ENCODE data around the gene SNTB2. TPM values are rescaled to one million over a fixed set of nuclear protein-coding genes. Genes with fewer than 3 reads are reported as not detected.

The SNTB2 gene
- total and polyA plus RNA-seq, 2 of the 8 experiments (the other 6 are each of a cell fraction or from before 2014, with no cell fraction given) = 6.0 to 16.1 TPM

DNA sequence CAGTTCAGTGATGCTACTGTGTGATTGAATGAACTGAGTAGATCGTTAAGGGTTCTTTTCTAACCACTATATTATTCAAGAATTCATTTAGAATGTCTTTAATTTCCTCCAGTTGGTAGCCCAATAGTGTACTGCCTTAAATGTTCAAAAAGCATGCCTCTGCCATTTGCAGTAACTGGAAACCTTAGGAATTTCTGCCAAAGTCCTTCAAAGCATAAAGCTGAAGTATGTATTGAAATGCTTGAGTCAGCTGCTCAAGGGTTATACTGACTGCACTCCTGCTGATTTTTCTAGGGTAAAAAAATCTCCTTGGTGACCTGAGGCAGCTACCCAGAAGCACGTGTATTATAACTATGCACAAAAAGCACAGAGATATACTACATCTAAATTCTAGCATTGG lies 56.5 kb downstream of the SNTB2 start:
- Histone ChIP-seq H2AFZ (ENCODE audit: low read length) (no peak overlapping the region), H3K9ac (replicated peaks in 1 of 4; ENCODE audit: extremely low read depth in 1 of 4, low read depth in 3 of 4, low read length in 3 of 4) (no peak overlapping the region), H3K56ac (replicated peaks; ENCODE audit: insufficient read length, low read depth, low read length) (no peak overlapping the region), H4K5ac (ENCODE audit: insufficient read length, low read depth, low read length) (no peak overlapping the region), H2AK5ac (ENCODE audit: low read depth, low read length) (no peak overlapping the region), H3K18ac (ENCODE audit: extremely low read depth, low read length) (no peak overlapping the region), H3K79me2 (ENCODE audit: control insufficient read depth in 1 of 2, insufficient read depth in 2 of 2, low read length in 2 of 2) (peaks cover 0 to 3% of the 10 kb centered on the region in 2 experiments; a peak in 1 of 4 replicates), H3K36me3 (ENCODE audit: control insufficient read depth in 2 of 4, insufficient read depth in 4 of 4, low read length in 3 of 4) (peaks cover 0 to 7% (median 3%) of the 10 kb centered on the region in 4 experiments; a peak in 1 of 8 replicates), H3K27ac (ENCODE audit: low read depth, low read length) (no peak overlapping the region), H3K4me1 (replicated peaks in 1 of 4; ENCODE audit: control insufficient read depth in 3 of 4, insufficient read depth in 4 of 4, low read length in 3 of 4) (no peaks in the 10 kb centered on the region), H3K14ac (ENCODE audit: insufficient read length) (no peak overlapping the region), H3K4me3 (ENCODE audit: extremely low read depth in 1 of 4, insufficient read depth in 2 of 4, low read depth in 3 of 4, low read length in 4 of 4) (no peak overlapping the region), H3K9me3 (ENCODE audit: insufficient read depth in 2 of 2, low read depth in 1 of 2, low read length in 1 of 2) (no peaks in the 10 kb centered on the region), H3K4ac (replicated peaks; ENCODE audit: insufficient read length, low read depth, low read length) (no peak overlapping the region), H2BK20ac (ENCODE audit: low read length) (no peak overlapping the region), H4K8ac (ENCODE audit: extremely low read depth, insufficient read depth, low read length) (no peak overlapping the region), H3K23me2 (ENCODE audit: low read depth, low read length) (no peaks in the 10 kb centered on the region), H3K23ac (ENCODE audit: insufficient read length) (no peak overlapping the region), H2BK15ac (ENCODE audit: low read length) (no peak overlapping the region), H4K91ac (replicated peaks; ENCODE audit: insufficient read length, low read length) (no peak overlapping the region), H2BK5ac (ENCODE audit: low read depth, low read length) (no peak overlapping the region), H4K20me1 (replicated peaks in 1 of 2; ENCODE audit: control insufficient read depth in 1 of 2, insufficient read depth in 2 of 2, low read length in 2 of 2) (no peaks in the 10 kb centered on the region), H3K79me1 (ENCODE audit: low read depth, low read length) (no peaks in the 10 kb centered on the region), H2BK12ac (ENCODE audit: low read depth, low read length) (no peak overlapping the region), H3K27me3 (replicated peaks in 1 of 4; ENCODE audit: control insufficient read depth in 3 of 4, extremely low read depth in 1 of 4, insufficient read depth in 3 of 4, low read length in 3 of 4) (no peaks in the 10 kb centered on the region), H2BK120ac (replicated peaks; ENCODE audit: low read depth, low read length) (no peak overlapping the region), H3K4me2 (ENCODE audit: insufficient read depth in 1 of 2, low read depth in 2 of 2, low read length in 2 of 2) (no peak overlapping the region)
- POLR2A ChIA-PET (ENCODE audit: partially characterized antibody) = interaction anchor here (1.4 kb wide), 1 partner anchor 67 kb away, joined by 4 read pairs; no protein-coding TSS in a partner anchor
- TF ChIP-seq GABPA (IDR thresholded peaks at IDR 0.05; ENCODE audit: borderline replicate concordance, insufficient read depth, low read length) (no peak), EZH2 (IDR thresholded peaks at IDR 0.05; ENCODE audit: low read depth, low read length, severe bottlenecking) (no peak), POLR2AphosphoS5 (IDR thresholded peaks at IDR 0.05; ENCODE audit: low read depth, low read length) (no peak), KDM1A (IDR thresholded peaks at IDR 0.05; ENCODE audit: borderline replicate concordance, low read length) (no peak)
- DNase-seq (ENCODE audit: low read depth in 1 of 2, low spot score in 2 of 2) = no peak
- WGBS, 2 experiments (ENCODE audit: extremely low coverage in 1 of 2, insufficient coverage in 1 of 2, insufficient read length in 1 of 2, insufficient replicate concordance in 2 of 2, low coverage in 1 of 2, low lambda C conversion rate in 2 of 2, missing lambda C conversion rate in 1 of 2) = 81% methylated on average over 2 of the region's 2 CpGs; no CpG with 5 or more reads in 1 of the 2 experiments
- CTCF ChIA-PET (ENCODE audit: partially characterized antibody) = interaction anchor here (0.9 kb wide), 1 partner anchor 10 kb away, joined by 5 read pairs; no protein-coding TSS in a partner anchor
- FAIRE-seq = no peak
